GM10248 (cell line): ENCODE results near the gene SDHC.
"Not testable (repeated sequence)": the region's sequence is repeated elsewhere in the genome, so short reads cannot be mapped to it uniquely, and the experiment has no call there.

Source experiments
- CTCF ChIA-PET: fragments of 300-600 bp; sonication (Branson Sonifier 250); formaldehyde crosslinking; extraction: SDS; loops from one replicate; lab custom pipeline; 2021; ENCODE audit warnings: antibody characterized with exemption; lab: Yijun Ruan, JAX
- POLR2A ChIA-PET: fragments of 350-650 bp; sonication (Branson Sonifier 250); formaldehyde crosslinking; extraction: SDS; loops from one replicate; lab custom pipeline; 2020; ENCODE audit warnings: antibody characterized with exemption; lab: Yijun Ruan, JAX
- DNase-seq: peaks from one replicate; pipeline ENCODE4 v3.0.0; 2012; ENCODE audit errors: extremely low spot score
- CTCF ChIP-seq: IDR thresholded peaks from 2 replicates; pipeline ENCODE4 v1.5.1; 2012; ENCODE audit warnings: mild to moderate bottlenecking, low read depth; ENCODE audit errors: extremely low read depth, missing control alignments, control extremely low read depth

SDHC gene

GRCh38 chr1:161407451-161407985, 93.3 kb downstream of the SDHC start:
- ChIA-PET POLR2A (no interaction called here), CTCF (interaction anchor here (0.9 to 1.5 kb wide), 2 partner anchors 13 to 24 kb away, joined by 3 to 5 read pairs; no protein-coding TSS in a partner anchor)
- DNase-seq = no peak
- no peak for TF ChIP-seq CTCF

- ChIA-PET POLR2A (no interaction called here), CTCF (interaction anchor here (0.9 to 1.6 kb wide), 5 partner anchors 8 to 182 kb away, joined by 3 to 6 read pairs (median 3); partner anchors contain the start of gene TOMM40L)
- DNase-seq = no peak
- no peak for TF ChIP-seq CTCF
Observed at GRCh38 chr1:161408429-161409052, 94.4 kb downstream of the SDHC start.

- CTCF ChIA-PET = interaction anchor here (0.9 to 1.6 kb wide), 5 partner anchors 9 to 73 kb away, joined by 3 to 7 read pairs (median 3); no protein-coding TSS in a partner anchor
- POLR2A ChIA-PET, DNase-seq: not testable (repeated sequence)
Observed at GRCh38 chr1:161409848-161410635, 95.9 kb downstream of the SDHC start.

- DNase-seq, POLR2A ChIA-PET: not testable (repeated sequence)
- CTCF ChIA-PET = interaction anchor here (0.9 to 1.3 kb wide), 4 partner anchors 8 to 72 kb away, joined by 3 to 7 read pairs (median 3); no protein-coding TSS in a partner anchor
Observed at GRCh38 chr1:161410636-161410970, 96.4 kb downstream of the SDHC start.
